D721Med (cell line): Measurements from ENCODE around the gene ITGB7.

ENCODE experiments used
- DNase-seq: peaks from one replicate; pipeline ENCODE4 v3.0.0; 2011; ENCODE audit warnings: low spot score; ENCODE audit not compliant: insufficient read length
- FAIRE-seq: peaks from 2 replicates; lab custom pipeline; 2011; peaks lifted over from hg19 to GRCh38; lab: Jason Lieb, UNC
- TF ChIP-seq, protein P1 (sequence below): IDR thresholded peaks from 2 replicates; pipeline ENCODE4 v1.5.1; 2012; ENCODE audit warnings: mild to moderate bottlenecking, control low read depth; ENCODE audit not compliant: insufficient read depth; ENCODE audit errors: missing control alignments

ITGB7 gene

GRCh38 chr12:53200458-53201176 is 6.4 kb downstream of the ITGB7 start:
- FAIRE-seq (no peak), DNase-seq (no peak)
- TF ChIP-seq, protein P1, sequence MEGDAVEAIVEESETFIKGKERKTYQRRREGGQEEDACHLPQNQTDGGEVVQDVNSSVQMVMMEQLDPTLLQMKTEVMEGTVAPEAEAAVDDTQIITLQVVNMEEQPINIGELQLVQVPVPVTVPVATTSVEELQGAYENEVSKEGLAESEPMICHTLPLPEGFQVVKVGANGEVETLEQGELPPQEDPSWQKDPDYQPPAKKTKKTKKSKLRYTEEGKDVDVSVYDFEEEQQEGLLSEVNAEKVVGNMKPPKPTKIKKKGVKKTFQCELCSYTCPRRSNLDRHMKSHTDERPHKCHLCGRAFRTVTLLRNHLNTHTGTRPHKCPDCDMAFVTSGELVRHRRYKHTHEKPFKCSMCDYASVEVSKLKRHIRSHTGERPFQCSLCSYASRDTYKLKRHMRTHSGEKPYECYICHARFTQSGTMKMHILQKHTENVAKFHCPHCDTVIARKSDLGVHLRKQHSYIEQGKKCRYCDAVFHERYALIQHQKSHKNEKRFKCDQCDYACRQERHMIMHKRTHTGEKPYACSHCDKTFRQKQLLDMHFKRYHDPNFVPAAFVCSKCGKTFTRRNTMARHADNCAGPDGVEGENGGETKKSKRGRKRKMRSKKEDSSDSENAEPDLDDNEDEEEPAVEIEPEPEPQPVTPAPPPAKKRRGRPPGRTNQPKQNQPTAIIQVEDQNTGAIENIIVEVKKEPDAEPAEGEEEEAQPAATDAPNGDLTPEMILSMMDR, result no peak

- TF ChIP-seq, protein P1, result no peak
- FAIRE-seq, result no peak
- no peak for DNase-seq
Observed at GRCh38 chr12:53200107-53200457, 7.0 kb downstream of the ITGB7 start.

- TF ChIP-seq, protein P1, result no peak
- FAIRE-seq, result no peak
- DNase-seq, result no peak
Observed at GRCh38 chr12:53199700-53200099, 7.4 kb downstream of the ITGB7 start.

DNA sequence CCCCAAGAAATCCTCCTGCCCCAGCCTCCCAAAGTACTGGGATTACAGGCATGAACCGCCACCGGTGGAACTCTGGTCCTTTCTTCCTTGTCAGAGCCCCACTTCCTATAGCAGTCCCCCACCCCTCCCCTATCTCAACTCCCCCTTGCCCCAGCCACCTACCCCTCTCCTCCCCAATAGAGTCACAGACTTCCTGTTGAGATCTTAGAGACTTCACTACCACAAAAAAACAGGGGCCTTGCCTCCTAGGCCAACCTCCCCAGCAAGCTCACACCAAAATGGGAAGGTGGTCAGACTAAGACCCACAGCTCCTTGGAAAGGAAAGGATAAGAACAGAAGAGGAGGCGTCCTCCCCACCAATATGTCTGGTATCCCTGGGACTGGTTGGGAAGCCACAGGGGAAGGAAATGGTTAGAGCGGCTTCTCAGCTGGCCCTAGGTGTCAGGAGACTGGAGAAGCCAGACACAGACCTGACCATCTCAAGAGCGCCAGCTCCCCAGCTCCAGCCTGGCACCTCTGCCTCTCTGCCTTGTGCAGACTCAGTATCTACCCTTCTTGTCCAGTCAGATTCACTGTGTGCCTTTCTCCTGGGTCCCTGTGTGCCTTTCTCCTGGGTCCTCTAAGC is 8.5 kb downstream of the ITGB7 start:
- TF ChIP-seq, protein P1, result no peak
- no peak for FAIRE-seq
- DNase-seq, result no peak

DNA sequence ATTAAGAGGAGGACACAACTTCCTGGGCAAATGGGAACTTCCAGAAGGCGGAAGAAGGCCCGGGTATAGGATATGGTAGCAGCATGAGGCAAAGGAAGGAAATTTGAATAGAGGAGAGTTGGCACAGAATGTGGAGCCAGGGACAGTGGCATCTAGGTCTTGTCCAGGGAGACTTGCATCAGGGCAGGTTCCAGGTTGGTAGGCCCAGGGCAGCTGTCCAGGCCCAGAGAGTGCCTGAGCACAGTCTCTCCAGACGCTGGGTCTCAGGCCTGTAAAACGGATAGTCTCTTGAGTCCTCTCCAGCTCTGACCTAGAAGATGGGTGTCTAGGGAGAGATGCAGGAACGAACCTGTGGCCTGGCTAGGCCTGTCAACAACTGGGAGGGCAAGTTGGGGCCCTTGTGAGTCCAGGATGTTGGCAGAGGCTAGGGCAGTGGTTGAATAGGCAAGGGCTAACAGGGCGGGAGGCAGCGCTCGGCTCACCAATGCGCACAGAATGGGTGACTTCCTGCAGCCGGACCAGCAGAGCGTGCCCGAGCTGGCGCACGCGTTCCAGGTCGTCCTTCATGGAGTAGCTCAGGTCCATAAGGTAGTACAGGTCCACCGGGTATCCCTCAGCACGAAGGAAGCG is 9.9 kb downstream of the ITGB7 start:
- FAIRE-seq (no peak), DNase-seq (no peak)

GRCh38 chr12:53196486-53196885 is 10.6 kb downstream of the ITGB7 start:
- no peak for FAIRE-seq
- DNase-seq, result no peak
- TF ChIP-seq, protein P1, result no peak

More for the DNA sequence above, 9.9 kb downstream of the ITGB7 start:
- TF ChIP-seq, protein P1, result no peak
